HPDE6-E6E7 (cell line): ENCODE data around the gene XPO4.
"Not testable (repeated sequence)": the region's sequence is repeated elsewhere in the genome, so short reads cannot be mapped to it uniquely, and the experiment has no call there.

ENCODE experiments used
- DNase-seq: peaks from one replicate; pipeline ENCODE4 v3.0.0; 2011; ENCODE audit warnings: missing footprints; ENCODE audit errors: extremely low spot score

XPO4 gene

DNA sequence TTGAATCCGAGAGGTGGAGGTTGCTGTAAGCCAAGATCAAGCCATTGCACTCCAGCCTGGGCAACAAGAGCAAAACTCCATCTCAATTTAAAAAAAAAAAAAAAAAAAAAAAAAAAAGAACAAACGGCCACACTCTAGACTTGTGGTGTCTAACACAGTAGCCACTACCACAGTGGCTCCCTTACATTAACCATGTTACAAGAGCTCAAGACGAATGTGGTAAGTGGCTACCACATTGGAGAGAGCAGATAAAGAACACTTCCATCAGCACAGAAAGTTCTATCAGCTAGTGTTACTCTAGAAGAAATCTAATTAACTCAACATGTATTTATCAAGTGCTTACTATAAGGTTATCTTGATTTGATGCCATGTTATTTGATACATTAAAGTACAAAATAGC is 11.5 kb downstream of the XPO4 start:
- no peak for DNase-seq

DNA sequence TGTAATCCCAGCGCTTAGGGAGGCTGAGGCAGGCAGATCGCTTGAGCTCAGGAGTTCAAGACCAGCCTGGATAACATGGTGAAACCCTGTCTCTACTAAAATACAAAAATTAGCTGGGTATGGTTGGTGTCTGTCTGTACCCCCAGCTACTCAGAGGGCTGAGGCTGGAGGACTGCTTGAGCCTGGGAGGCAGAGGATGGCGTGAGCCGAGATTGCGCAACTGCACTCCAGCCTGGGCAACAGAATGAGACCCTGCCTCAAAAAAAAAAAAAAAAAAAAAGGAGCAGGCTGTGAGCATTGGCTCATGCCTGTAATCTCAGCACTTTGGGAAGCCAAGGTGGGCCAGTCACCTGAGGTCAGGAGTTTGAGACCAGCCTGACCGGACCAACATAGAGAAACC is 12.0 kb downstream of the XPO4 start:
- not testable (repeated sequence) for DNase-seq

DNA sequence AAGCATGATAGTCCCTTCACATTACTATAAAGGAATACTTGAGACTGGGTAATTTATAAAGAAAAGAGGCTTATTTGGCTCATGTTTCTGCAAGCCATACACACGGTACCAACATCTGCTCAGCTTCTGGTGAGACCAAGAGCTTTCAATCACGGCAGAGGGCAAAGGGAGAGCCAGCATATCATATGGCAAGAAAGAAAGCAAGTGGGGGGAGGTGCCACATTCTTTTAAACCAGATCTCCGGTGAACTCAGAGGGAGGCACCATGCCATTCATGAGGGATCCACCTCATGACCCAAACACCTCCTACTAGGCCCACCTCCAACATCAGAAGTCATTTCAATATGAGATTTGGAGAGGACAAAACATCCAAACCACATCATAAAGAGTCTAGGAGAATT is 20.3 kb downstream of the XPO4 start:
- no peak for DNase-seq

DNA sequence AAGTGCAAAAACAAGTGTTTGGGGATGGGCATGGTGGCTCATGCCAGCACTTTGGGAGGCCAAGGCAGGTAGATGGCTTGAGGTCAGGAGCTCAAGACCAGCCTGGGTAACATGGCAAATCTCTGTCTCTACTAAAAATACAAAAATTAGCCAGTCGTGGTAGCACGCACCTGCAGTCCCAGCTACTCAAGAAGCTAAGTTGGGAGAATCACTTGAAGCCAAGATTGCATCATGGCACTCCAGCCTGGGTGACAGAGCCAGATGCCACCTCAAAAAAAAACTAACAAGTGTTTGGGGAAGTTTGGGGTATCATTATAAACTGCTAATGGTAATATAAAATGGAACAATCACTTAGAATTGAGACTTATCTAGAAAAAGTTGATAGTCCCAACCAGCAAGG is 24.6 kb downstream of the XPO4 start:
- no peak for DNase-seq

DNA sequence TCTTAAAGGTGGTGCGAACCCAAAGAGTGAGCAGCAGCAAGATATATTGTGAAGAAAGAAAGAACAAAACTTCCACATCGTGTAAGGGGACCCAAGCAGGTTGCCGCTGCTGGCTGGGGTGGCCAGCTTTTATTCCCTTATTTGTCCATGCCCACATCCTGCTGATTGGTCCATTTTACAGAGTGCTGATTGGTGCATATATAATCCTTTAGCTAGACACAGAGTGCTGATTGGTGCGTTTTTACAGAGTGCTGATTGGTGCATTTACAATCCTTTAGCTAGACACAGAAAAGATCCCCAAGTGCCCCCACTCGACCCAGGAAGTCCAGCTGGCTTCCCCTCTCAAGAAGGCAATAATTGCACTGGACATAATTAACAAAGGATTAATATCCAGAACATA is 25.7 kb downstream of the XPO4 start:
- not testable (repeated sequence) for DNase-seq

DNA sequence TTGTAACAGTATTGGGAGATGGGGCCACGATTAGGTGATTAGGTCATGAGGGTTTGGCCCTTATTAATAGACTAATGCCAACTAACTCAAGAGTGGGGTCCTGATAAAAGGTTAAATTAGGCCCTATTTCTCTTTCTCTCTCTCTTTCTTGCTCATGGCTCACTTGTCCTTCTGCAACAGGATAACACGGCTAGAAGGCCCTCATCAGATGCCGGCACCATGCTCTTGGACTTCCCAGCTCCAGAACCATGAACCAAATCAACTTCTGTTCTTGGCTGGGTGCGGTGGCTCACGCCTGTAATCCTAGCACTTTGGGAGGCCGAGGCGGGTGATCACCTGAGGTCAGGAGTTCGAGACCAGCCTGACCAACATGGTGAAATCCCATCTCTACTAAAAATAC is 28.1 kb downstream of the XPO4 start:
- not testable (repeated sequence) for DNase-seq

DNA sequence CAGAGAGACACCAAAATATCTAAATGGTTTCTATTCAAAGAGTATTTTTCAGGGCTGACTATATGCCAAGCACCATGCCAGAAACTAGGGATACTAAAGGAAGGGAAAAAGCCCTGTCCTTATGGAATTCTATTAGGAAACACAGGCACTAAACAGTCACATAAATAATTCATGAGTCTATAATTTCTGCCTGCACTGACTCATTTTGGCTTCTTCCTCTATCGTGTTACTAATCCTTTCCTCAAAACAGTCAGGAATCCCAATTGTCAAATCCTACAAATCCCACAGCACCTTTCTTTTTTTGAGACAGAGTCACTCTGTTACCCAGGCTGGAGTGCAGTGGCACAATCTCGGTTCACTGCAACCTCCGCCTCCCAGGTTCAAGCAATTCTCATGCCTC is 29.2 kb downstream of the XPO4 start:
- DNase-seq = peak; percentile 1

DNA sequence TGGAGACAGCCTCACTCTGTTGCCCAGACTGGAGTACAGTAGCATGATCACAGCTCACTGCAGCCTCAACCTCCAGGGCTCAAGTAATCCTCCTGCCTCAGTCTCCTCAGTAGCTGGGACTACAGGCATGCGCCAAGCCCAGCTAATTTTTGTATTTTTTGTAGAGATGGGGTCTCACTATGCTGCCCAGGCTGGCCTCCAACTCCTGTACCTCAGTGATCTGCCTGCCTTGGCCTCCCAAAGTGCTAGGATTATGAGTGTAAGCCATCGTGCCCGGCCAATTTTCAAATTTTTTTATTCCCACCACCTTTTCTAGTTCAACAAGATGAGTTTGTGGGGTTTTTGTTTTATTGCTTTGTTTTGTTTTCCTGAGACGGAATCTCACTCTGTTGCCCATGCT is 31.7 kb downstream of the XPO4 start:
- DNase-seq = no peak

DNA sequence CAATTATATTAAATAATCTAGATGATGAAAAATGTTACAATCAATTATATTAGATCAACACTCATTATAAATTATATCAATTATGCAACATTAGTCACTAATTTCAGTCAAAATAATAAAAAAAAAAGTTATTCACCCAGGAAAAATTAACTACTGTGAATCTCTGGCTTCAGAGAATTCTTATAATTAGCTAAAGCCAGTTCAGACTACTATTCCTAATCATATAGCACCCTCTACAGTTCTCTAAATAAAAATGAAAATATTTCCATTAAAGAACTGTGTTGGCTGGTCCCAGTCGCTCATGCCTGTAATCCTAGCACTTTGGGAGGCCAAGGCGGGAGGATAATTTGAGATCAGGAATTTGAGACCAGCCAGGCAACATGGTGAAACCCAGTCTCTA is 33.0 kb downstream of the XPO4 start:
- no peak for DNase-seq

DNA sequence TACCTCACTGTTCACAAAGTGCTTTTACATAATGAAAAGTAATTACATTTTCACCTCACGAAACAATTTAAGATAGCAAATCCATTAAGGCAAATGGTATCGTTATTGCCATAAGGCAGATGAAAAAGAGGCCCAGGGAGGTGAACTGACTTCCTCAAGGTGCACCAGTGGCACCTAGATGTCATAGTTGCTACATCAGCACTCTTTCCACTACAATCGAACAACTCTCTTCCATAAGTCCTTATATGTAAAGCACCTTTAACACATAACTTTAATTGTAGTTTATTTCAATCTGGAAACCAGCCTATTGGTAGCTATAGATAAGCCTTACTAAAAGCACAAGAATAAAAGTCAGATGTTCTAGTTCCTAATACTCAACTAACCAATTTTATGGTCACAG is 35.1 kb downstream of the XPO4 start:
- DNase-seq = no peak

DNA sequence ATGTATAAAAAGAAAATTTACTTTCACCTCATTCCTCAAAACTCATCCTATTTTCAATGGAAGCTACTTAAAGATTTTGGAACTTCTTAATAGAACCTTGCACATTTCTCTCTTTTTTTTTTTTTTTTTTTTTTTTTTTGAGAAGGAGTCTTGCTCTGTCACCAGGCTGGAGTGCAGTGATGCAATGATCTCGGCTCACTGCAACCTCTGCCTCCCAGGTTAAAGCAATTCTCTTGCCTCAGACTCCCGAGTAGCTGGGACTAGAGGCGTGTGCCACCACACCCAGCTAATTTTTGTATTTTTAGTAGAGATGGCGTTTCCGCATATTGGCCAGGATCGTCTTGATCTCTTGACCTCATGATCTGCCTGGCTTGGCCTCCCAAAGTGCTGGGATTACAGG is 40.9 kb downstream of the XPO4 start:
- DNase-seq = not testable (repeated sequence)

DNA sequence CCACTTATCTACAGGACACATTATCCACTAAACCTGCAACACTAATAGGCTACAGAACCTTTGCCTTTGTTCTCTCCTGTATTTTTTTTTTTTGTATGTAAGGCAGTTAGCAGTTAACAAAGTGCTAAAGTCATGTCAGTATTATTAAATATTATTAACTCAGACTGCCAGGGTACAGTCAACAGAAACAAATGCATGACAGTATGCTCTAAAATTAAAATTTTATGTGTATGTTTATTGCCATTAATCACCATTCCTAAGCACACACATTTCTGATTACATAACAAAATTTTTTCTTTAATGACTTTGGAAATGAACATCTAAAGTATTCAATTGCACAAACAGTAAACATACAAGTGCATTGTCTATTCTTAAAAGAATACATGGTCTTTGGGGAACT is 41.7 kb downstream of the XPO4 start:
- DNase-seq = no peak

DNA sequence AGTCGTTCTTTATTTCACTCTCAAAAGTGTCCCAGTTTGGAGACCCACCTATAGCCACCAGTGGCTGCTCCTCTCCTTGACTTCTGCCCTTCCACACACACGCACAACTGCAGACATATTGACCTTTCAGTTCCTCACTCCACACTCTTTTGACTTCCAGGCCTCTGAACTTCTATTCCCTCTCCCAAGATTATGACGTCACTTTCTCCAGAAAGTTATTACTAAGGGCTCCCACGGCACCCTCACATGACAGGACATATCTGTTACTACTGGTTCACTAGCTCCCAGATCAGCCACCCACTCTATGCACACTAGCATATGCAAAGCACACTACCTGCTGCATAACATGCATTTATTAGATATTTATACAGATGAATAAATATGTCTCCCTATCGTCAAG is 45.9 kb downstream of the XPO4 start:
- no peak for DNase-seq

DNA sequence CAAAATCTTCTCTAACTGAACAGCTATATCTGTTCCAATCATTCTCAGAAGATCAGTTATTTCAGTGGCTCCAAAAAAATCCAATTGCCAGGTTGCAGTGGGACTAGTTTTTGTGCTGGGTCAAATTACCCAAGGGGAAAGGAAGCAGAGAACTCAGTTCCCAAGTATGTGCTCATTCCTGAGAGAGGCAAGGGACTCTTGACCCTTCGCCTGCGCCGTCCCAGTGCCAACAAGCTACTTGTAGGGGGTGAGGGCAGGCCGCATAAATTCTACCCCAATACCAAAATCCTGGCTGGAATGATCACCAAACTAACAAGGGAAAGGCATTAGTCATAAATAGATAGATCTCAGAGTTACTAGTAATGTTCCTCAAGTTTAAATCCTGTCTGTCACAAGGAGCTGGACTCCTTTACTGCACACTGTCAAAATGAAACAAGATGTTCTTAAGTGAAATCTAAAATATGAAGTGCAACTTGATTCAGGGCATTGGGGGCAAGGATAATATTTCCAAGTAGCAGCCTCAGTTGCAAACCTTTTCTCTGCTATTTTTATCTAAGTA is 50.6 kb downstream of the XPO4 start:
- no peak for DNase-seq

DNA sequence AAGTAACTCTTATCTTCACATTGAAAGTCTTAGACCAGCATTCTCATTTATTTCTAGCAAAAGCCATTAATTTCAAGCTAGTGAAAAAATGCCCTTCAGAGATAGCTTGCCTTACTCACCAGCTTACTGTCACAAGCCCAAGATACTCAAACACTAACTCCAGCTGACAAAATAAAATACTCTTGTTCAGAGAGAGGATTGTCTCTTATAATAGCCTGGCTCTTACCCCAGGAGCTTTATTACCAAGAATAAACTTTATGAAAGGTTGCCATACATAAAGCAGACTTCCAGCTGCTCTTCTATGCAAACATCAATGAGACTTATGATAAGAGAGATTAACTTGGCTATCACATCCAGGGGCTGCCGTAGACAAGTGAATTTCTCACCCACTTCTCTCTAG is 53.6 kb downstream of the XPO4 start:
- DNase-seq = no peak

DNA sequence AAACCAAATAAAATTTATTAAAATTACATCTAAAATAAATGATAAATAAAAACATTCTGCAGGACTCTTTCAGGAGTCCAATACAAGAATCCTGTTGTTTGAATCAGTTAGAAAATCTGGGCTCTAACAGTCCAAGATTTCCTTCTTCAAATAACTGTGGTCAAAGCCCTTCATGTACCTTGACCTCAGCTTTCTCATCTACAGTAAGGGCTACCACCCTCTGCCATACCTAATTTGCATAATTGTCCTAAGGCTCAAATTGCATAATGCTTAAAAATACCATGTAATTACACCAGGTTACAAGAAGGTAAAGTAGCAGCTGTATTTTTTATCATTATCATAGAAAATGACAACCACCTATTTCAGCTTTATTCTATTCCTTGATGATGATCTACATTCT is 54.3 kb downstream of the XPO4 start:
- DNase-seq = no peak

DNA sequence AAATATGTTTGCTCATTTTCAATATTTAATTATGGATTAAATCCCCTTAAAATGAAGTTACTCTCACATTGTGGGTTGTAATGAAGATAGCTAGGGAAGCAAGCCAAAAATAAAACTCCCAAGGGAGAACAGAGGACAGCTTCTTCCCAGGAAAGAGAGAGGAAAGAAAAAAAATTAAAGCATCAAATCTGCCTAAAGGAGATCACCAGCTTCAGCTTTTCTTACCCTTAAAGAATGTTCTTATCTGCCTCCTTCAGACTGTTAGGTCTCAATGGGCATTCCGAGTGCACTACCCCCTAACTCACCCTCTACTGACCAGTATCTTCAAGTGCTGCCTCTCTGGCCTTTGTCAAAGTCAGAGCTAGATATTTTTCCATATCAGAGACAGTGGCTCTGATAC is 55.2 kb downstream of the XPO4 start:
- DNase-seq = no peak

DNA sequence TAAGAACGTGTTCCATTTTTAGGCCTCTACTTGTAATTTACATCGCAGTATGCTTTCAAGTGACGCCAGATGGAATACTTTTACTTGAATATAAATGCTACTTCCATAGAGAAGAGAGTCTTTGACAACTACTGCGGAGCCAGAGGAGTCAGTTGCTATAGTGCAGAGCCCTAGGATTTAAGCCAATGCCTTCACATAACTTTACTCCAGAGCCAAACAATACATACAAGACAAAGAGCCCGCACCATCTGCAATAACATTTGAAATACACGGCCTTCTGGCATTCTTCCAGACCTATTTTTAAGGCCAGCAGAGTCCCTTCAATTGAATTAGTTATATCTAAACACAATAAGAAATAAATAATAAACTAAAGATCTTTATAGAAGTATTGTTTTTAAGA is 59.4 kb downstream of the XPO4 start:
- DNase-seq = no peak

DNA sequence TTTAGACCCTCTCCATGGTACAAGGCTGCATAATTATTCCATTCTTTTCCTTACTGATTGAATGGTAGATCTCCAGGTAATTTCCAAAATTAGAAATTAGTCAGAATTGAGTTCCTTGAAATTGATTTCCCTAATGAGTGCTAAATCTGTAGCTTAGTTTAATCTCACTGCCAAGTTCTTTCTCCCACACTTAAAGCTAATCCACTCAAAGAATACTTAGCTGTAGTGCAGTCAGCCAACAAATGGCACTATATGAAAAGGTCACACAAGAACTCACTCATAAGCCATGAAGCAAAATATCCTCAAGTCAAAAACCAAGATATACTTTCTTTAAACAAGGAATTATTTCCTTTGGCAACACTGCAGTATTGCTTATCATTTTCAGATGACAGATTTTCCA is 62.0 kb downstream of the XPO4 start:
- DNase-seq = no peak

DNA sequence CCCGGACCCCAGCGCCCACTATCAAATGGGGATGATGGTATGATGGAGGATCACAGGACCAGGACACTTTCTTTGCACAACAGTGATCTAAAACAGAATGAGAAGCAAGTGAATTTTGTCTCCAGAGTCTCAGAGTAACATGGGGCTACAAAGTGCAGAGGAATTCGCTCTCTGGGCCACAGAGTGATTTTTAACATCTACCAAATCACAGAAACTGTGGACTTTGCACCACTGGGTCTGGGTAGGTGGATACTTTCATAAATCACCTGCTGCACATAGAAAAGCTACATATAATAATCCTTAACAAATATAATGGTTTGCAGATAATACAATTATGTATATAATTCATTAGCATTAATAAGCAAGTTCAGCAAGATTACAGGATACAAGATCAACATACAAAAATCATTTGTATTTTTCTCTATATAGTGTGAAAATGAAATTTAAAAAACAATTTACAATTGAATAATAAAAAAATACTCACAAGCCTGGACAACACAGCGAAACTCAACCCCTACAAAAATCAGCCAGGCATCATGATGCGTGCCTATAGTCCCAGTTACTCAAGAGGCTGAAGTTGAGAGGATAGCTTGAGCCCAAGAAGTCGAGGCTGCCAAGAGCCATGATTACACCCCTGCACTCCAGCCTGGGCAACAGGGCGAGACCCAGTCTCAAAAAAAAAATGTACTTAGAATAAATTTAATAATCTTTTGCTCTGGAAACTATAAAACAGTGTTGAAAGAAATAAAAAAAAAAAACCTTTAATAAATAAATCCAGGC is 68.5 kb downstream of the XPO4 start:
- no peak for DNase-seq

DNA sequence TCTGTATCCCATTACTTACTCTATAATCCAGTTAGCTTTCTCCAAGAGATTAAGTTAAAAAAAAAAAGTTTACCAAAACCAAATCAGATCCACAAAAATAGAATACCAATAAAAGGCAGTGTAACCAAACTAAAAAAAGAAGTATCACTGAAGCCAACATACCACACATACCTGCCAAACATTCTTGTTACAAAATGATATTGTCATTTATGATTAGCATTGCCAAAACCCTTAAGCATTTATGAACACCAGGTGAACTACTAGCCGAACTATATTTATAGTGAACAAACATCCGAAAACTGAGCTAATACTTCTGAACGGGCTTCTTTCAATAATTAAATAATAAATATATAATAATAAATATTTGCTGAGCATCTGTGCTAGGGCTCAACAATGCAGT is 69.7 kb downstream of the XPO4 start:
- no peak for DNase-seq

DNA sequence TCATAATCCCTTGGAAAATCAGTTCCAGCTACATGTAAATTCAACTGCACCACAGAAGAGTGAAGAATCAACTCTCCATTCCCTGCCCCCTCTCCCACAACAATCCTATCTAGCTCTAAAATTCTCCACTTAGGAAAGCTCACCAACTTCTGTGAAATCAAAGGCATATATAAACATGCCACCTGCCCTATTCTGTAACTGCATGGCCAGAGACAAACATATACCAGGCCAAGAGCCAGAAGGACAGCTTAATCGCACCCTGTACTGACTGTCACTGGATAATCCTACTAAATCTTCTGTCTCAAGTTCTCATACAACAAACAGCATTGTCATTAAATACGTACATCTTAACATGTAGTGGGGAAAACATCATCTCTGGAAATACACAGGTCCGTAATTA is 70.6 kb downstream of the XPO4 start:
- DNase-seq = no peak

DNA sequence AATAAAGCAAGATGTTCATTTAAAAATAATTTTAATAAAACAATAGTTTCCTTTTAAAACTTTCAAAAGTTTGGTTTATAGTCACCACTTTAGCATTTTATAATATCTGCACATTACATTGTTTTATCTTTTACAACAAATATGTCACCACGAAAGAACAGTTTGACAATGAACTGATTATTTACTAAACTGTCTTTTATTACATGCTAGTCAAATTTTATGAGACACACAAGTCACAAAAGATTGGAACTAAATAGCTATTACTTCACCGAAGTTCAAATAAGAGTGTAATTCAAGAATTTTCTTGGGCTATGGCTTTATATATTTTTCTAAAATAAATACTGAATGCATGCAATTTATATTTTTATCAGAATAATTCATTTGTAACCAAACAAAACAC is 71.3 kb downstream of the XPO4 start:
- no peak for DNase-seq
